SK-N-SH (cell line): ENCODE results near the gene SRPK1. TPM values are rescaled to one million over a fixed set of nuclear protein-coding genes. Genes with fewer than 3 reads are reported as not detected.

Experiments
- CTCF ChIA-PET: fragments of 300-600, 350-600 bp; formaldehyde crosslinking; extraction: SDS; loops from one replicate; lab custom pipeline; 2021; lab: Yijun Ruan, JAX
- POLR2A ChIA-PET: fragments of 350-600 bp; sonication (Branson Sonifier 250); formaldehyde crosslinking; extraction: SDS; loops from one replicate; lab custom pipeline; 2020; ENCODE audit warnings: antibody characterized with exemption, inconsistent platforms; lab: Yijun Ruan, JAX
- DNase-seq: peaks from one replicate; pipeline ENCODE4 v3.0.0; 2012
- H2AFZ ChIP-seq: fragments of 200-600 bp; sonication (generic); 2 replicates; pipeline ENCODE4 v1.8.1; 2016; ENCODE audit warnings: antibody characterized with exemption, mild to moderate bottlenecking, low read depth
- H3F3A ChIP-seq: fragments of 200-600 bp; sonication (generic); replicated peaks from 2 replicates; pipeline ENCODE3; 2016; ENCODE audit warnings: antibody characterized with exemption, mild to moderate bottlenecking; ENCODE audit not compliant: insufficient read depth
- H3K27ac ChIP-seq, 2 experiments: fragments of 200-500 bp in 1 of 2; fragments of 200-600 bp in 1 of 2; sonication (Bioruptor generic) in 1 of 2; sonication (generic), shearing (Covaris generic) in 1 of 2; 2 replicates each; pipeline versions ENCODE4 v1.5.1 to v1.6.1; 2014 to 2016; ENCODE audit warnings: low read depth in 2 of 2, inconsistent platforms in 1 of 2, low read length in 1 of 2, mild to moderate bottlenecking in 1 of 2, mixed read lengths in 1 of 2
- H3K27me3 ChIP-seq: fragments of 200-600 bp; sonication (generic), shearing (Covaris generic); 2 replicates; pipeline ENCODE4 v1.6.1; 2016; ENCODE audit warnings: mixed run types; ENCODE audit not compliant: insufficient read depth
- H3K36me3 ChIP-seq, 2 experiments: fragments of 200-500 bp in 1 of 2; fragments of 200-600 bp in 1 of 2; sonication (Bioruptor generic) in 1 of 2; sonication (generic) in 1 of 2; replicated peaks in 1 of 2; 2 replicates each; pipeline versions ENCODE3 to v1.5.1; 2014 to 2016; ENCODE audit warnings: low read length in 1 of 2, mild to moderate bottlenecking in 1 of 2; ENCODE audit not compliant: insufficient read depth in 2 of 2, control insufficient read depth in 1 of 2
- H3K4me1 ChIP-seq, 2 experiments: fragments of 200-500 bp in 1 of 2; fragments of 200-600 bp in 1 of 2; sonication (Bioruptor generic) in 1 of 2; sonication (generic), shearing (Covaris generic) in 1 of 2; 2 replicates each; pipeline versions ENCODE4 v1.5.1 to v1.6.1; 2014 to 2016; ENCODE audit warnings: low read depth in 1 of 2, low read length in 1 of 2, mixed run types in 1 of 2; ENCODE audit not compliant: insufficient read depth in 2 of 2, control insufficient read depth in 1 of 2
- H3K4me2 ChIP-seq: fragments of 200-600 bp; sonication (generic), shearing (Covaris generic); 2 replicates; pipeline ENCODE4 v1.6.1; 2017; ENCODE audit warnings: mixed run types
- H3K4me3 ChIP-seq, 2 experiments: fragments of 200-500 bp in 1 of 2; fragments of 200-600 bp in 1 of 2; sonication (Bioruptor generic) in 1 of 2; sonication (generic), shearing (Covaris generic) in 1 of 2; 2 replicates each; pipeline versions ENCODE4 v1.5.1 to v1.8.1; 2014 to 2016; ENCODE audit warnings: low read depth in 2 of 2, inconsistent platforms in 1 of 2, low read length in 1 of 2, mild to moderate bottlenecking in 1 of 2, mixed read lengths in 1 of 2, moderate library complexity in 1 of 2
- H3K79me2 ChIP-seq: fragments of 200-600 bp; sonication (generic); 2 replicates; pipeline ENCODE4 v1.8.1; 2017; ENCODE audit warnings: mild to moderate bottlenecking; ENCODE audit not compliant: insufficient read depth
- H3K9ac ChIP-seq: fragments of 200-600 bp; sonication (generic); 2 replicates; pipeline ENCODE4 v1.6.1; 2017; ENCODE audit warnings: mixed run types
- H3K9me2 ChIP-seq: fragments of 200-600 bp; sonication (generic); 2 replicates; pipeline ENCODE4 v1.6.1; 2017; ENCODE audit warnings: mixed run types
- H3K9me3 ChIP-seq: fragments of 200-600 bp; sonication (generic); 2 replicates; pipeline ENCODE4 v1.6.1; 2017; ENCODE audit warnings: mixed run types, mild to moderate bottlenecking, moderate library complexity
- H4K20me1 ChIP-seq: fragments of 200-600 bp; sonication (generic); 2 replicates; pipeline ENCODE4 v1.6.1; 2017; ENCODE audit warnings: mild to moderate bottlenecking, mixed run types; ENCODE audit not compliant: insufficient read depth
- CHD2 ChIP-seq: fragments of 150-350 bp; IDR thresholded peaks from 2 replicates; pipeline ENCODE4 v1.6.1; 2018; ENCODE audit warnings: low read length; ENCODE audit not compliant: partially characterized antibody
- ELF1 ChIP-seq: IDR thresholded peaks from 2 replicates; pipeline ENCODE4 v1.4.0; 2012
- FOSL2 ChIP-seq: IDR thresholded peaks from 2 replicates; pipeline ENCODE4 v1.4.0; 2012; ENCODE audit warnings: low read depth, mild to moderate bottlenecking, moderate library complexity, borderline replicate concordance
- FOXJ3 ChIP-seq: sonication (generic); formaldehyde crosslinking; IDR thresholded peaks from 2 replicates; pipeline ENCODE4 v1.5.1; 2020; ENCODE audit warnings: mild to moderate bottlenecking, missing genetic modification reagents
- FOXM1 ChIP-seq: IDR thresholded peaks from 2 replicates; pipeline ENCODE4 v1.4.0; 2012; ENCODE audit warnings: low read depth, mild to moderate bottlenecking
- GATA2 ChIP-seq: sonication (generic); formaldehyde crosslinking; IDR thresholded peaks from 2 replicates; pipeline ENCODE4 v1.5.0; 2020; ENCODE audit warnings: mild to moderate bottlenecking, missing genetic modification reagents
- JUND ChIP-seq: IDR thresholded peaks from 2 replicates; pipeline ENCODE4 v1.4.0; 2012
- MEF2A ChIP-seq: IDR thresholded peaks from 2 replicates; pipeline ENCODE4 v1.4.0; 2012; ENCODE audit warnings: low read depth, borderline replicate concordance
- MXI1 ChIP-seq: IDR thresholded peaks from 2 replicates; pipeline ENCODE4 v1.6.1; 2012; ENCODE audit warnings: mild to moderate bottlenecking, low read depth, low read length, improper control_type of control experiment
- NFIC ChIP-seq: IDR thresholded peaks from 2 replicates; pipeline ENCODE4 v1.4.0; 2012; ENCODE audit warnings: borderline replicate concordance
- NRF1 ChIP-seq: IDR thresholded peaks from 2 replicates; pipeline ENCODE4 v1.6.1; 2012; ENCODE audit warnings: low read depth, mild to moderate bottlenecking, low read length
- RAD21 ChIP-seq: IDR thresholded peaks from 2 replicates; pipeline ENCODE4 v1.6.1; 2012; ENCODE audit warnings: mild to moderate bottlenecking, low read length
- RFX5 ChIP-seq: IDR thresholded peaks from 2 replicates; pipeline ENCODE4 v1.6.1; 2012; ENCODE audit warnings: mild to moderate bottlenecking, improper control_type of control experiment, low read length
- RXRA ChIP-seq: IDR thresholded peaks from 2 replicates; pipeline ENCODE4 v1.4.0; 2012; ENCODE audit warnings: low read depth, mild to moderate bottlenecking, borderline replicate concordance
- SIN3A ChIP-seq: IDR thresholded peaks from 2 replicates; pipeline ENCODE4 v1.6.1; 2012; ENCODE audit warnings: low read depth, mild to moderate bottlenecking, low read length, moderate library complexity, borderline replicate concordance
- SMC3 ChIP-seq: IDR thresholded peaks from 2 replicates; pipeline ENCODE4 v1.6.1; 2012; ENCODE audit warnings: low read depth, low read length, improper control_type of control experiment
- TEAD4 ChIP-seq: IDR thresholded peaks from 2 replicates; pipeline ENCODE4 v1.4.0; 2012; ENCODE audit warnings: mild to moderate bottlenecking, borderline replicate concordance; ENCODE audit not compliant: insufficient read depth
- YY1 ChIP-seq: IDR thresholded peaks from 2 replicates; pipeline ENCODE4 v1.4.0; 2012; ENCODE audit warnings: low read depth, mild to moderate bottlenecking
- WGBS: methylation state at CpG from one replicate; pipeline ENCODE4 v1.1.6; 2017; ENCODE audit warnings: low lambda C conversion rate; 5-methylcytosine and 5-hydroxymethylcytosine counted together
- polyA plus RNA-seq, 3 experiments: library from polyadenylated mRNA; depleted of rRNA; stranded (reverse); fragments of >200 nt; gene quantifications; 2 replicates each; pipeline ENCODE4 v1.2.3, GENCODE V29; 2012
- TF ChIP-seq, protein P1 (sequence below): fragments of 200-600 bp; sonication (generic); IDR thresholded peaks from 2 replicates; pipeline ENCODE4 v1.6.1; 2017; ENCODE audit warnings: antibody characterized with exemption, mild to moderate bottlenecking, moderate library complexity
- TF ChIP-seq, protein P2 (sequence below): IDR thresholded peaks from 2 replicates; pipeline ENCODE4; 2012
- TF ChIP-seq, protein P3 (sequence below): fragments of 150-350 bp; IDR thresholded peaks from 2 replicates; pipeline ENCODE4 v1.6.1; 2016; ENCODE audit warnings: mild to moderate bottlenecking, low read depth, low read length
- TF ChIP-seq, protein P4 (sequence below): IDR thresholded peaks from 2 replicates; pipeline ENCODE4 v1.4.0; 2012; ENCODE audit warnings: low read depth, borderline replicate concordance
- TF ChIP-seq, protein P5 (sequence below): IDR thresholded peaks from 2 replicates; pipeline ENCODE4 v1.4.0; 2012; ENCODE audit warnings: low read depth

Gene SRPK1
- polyA plus RNA-seq, 1 of the 3 experiments (the other 2 are of a cell fraction) = 10.6 TPM

DNA sequence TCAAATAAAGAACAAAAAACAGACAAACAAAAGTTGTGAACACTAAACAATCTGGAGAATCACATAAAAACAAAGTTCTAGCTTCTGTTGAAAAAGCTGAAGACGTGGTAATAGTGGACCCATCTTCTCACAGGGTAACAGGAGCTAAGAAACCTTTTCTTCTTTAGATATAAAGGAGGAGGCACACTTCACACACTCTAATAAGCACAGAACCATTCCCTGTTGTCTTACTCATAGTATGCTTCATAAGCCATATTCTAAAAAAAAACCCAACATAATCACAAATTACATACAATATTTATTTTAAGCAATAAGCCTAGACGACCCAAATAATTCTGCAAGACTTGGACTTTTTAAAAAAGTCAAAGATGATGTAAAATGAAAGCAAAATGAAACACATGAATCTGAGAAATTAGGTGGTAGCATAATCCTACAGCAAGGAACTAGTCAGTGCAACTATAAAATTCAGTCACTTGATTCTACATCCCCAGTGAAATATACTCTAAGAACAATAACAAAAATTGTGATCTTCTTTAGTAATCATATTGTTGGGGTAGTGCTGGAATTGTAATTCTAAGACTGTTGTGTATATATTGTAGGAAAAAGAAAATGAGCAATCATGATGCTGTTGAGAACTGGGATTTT, 15.6 kb downstream of the SRPK1 start:
- Histone ChIP-seq H3K4me2 (no peak overlapping the region), H3K9me2 (no peaks in the 10 kb centered on the region), H3F3A (peaks cover 5% of the 10 kb centered on the region), H3K36me3 (peaks cover 0 to 30% of the 10 kb centered on the region in 2 experiments), H3K79me2 (peaks cover 100% of the 10 kb centered on the region), H3K27me3 (no peaks in the 10 kb centered on the region), H2AFZ (no peak overlapping the region), H4K20me1 (peaks cover 3% of the 10 kb centered on the region; the same call in 1 of the 2 replicates), H3K27ac (no peak overlapping the region), H3K9me3 (peaks cover 5% of the 10 kb centered on the region; the same call in 1 of the 2 replicates), H3K9ac (no peak overlapping the region), H3K4me3 (no peak overlapping the region), H3K4me1 (no peaks in the 10 kb centered on the region)
- POLR2A ChIA-PET = no interaction called here
- CTCF ChIA-PET = no interaction called here
- TF ChIP-seq NFIC (no peak), TEAD4 (no peak), ELF1 (no peak), JUND (no peak), SMC3 (no peak), RAD21 (no peak), RXRA (no peak), YY1 (no peak), CHD2 (no peak), NRF1 (no peak)
- TF ChIP-seq, protein P1, sequence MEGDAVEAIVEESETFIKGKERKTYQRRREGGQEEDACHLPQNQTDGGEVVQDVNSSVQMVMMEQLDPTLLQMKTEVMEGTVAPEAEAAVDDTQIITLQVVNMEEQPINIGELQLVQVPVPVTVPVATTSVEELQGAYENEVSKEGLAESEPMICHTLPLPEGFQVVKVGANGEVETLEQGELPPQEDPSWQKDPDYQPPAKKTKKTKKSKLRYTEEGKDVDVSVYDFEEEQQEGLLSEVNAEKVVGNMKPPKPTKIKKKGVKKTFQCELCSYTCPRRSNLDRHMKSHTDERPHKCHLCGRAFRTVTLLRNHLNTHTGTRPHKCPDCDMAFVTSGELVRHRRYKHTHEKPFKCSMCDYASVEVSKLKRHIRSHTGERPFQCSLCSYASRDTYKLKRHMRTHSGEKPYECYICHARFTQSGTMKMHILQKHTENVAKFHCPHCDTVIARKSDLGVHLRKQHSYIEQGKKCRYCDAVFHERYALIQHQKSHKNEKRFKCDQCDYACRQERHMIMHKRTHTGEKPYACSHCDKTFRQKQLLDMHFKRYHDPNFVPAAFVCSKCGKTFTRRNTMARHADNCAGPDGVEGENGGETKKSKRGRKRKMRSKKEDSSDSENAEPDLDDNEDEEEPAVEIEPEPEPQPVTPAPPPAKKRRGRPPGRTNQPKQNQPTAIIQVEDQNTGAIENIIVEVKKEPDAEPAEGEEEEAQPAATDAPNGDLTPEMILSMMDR = no peak
- TF ChIP-seq, protein P2, sequence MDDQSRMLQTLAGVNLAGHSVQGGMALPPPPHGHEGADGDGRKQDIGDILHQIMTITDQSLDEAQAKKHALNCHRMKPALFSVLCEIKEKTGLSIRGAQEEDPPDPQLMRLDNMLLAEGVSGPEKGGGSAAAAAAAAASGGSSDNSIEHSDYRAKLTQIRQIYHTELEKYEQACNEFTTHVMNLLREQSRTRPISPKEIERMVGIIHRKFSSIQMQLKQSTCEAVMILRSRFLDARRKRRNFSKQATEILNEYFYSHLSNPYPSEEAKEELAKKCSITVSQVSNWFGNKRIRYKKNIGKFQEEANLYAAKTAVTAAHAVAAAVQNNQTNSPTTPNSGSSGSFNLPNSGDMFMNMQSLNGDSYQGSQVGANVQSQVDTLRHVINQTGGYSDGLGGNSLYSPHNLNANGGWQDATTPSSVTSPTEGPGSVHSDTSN = no peak
- DNase-seq = no peak
- 92% methylated on average over 2 of the region's 2 CpGs for WGBS

DNA sequence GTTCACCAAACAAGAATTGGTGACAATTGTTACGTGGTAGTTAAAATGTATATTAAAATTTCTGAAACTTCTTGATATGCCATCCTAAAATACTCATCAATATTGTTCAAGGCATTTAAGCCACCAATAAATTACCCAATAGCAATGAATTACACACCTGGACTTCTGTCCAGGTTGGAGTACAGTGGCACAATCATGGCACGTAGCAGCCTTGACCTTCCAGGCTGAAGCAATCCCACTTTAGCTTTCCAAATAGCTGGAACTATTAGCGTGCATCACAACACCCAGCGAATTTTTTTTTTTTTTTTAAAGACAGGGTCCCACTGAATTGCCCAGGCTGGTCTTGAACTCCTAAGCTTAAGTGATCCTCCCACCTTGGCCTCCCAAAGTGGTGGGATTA, 17.2 kb downstream of the SRPK1 start:
- TF ChIP-seq, protein P3, sequence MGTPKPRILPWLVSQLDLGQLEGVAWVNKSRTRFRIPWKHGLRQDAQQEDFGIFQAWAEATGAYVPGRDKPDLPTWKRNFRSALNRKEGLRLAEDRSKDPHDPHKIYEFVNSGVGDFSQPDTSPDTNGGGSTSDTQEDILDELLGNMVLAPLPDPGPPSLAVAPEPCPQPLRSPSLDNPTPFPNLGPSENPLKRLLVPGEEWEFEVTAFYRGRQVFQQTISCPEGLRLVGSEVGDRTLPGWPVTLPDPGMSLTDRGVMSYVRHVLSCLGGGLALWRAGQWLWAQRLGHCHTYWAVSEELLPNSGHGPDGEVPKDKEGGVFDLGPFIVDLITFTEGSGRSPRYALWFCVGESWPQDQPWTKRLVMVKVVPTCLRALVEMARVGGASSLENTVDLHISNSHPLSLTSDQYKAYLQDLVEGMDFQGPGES = no peak
- TF ChIP-seq GATA2 (CRISPR knock-in tag) (no peak), FOXM1 (no peak), FOXJ3 (CRISPR knock-in tag) (no peak), SIN3A (no peak), CHD2 (no peak), RXRA (no peak), RAD21 (no peak), ELF1 (no peak), MEF2A (no peak), FOSL2 (no peak), MXI1 (no peak), RFX5 (no peak)
- TF ChIP-seq, protein P4, sequence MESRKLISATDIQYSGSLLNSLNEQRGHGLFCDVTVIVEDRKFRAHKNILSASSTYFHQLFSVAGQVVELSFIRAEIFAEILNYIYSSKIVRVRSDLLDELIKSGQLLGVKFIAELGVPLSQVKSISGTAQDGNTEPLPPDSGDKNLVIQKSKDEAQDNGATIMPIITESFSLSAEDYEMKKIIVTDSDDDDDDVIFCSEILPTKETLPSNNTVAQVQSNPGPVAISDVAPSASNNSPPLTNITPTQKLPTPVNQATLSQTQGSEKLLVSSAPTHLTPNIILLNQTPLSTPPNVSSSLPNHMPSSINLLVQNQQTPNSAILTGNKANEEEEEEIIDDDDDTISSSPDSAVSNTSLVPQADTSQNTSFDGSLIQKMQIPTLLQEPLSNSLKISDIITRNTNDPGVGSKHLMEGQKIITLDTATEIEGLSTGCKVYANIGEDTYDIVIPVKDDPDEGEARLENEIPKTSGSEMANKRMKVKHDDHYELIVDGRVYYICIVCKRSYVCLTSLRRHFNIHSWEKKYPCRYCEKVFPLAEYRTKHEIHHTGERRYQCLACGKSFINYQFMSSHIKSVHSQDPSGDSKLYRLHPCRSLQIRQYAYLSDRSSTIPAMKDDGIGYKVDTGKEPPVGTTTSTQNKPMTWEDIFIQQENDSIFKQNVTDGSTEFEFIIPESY = no peak
- TF ChIP-seq, protein P5, sequence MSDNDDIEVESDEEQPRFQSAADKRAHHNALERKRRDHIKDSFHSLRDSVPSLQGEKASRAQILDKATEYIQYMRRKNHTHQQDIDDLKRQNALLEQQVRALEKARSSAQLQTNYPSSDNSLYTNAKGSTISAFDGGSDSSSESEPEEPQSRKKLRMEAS = no peak
- CTCF ChIA-PET = interaction anchor here (1.5 kb wide), 1 partner anchor 8 kb away, joined by 3 read pairs; no protein-coding TSS in a partner anchor
- Histone ChIP-seq H4K20me1 (peaks cover 3% of the 10 kb centered on the region; the same call in 1 of the 2 replicates), H3F3A (peaks cover 5% of the 10 kb centered on the region), H3K4me3 (no peak overlapping the region), H3K9me2 (no peaks in the 10 kb centered on the region), H2AFZ (no peak overlapping the region), H3K4me1 (no peaks in the 10 kb centered on the region), H3K36me3 (peaks cover 2 to 20% of the 10 kb centered on the region in 2 experiments), H3K9me3 (no peaks in the 10 kb centered on the region), H3K9ac (no peak overlapping the region), H3K79me2 (peaks cover 98% of the 10 kb centered on the region), H3K27me3 (no peaks in the 10 kb centered on the region), H3K4me2 (no peak overlapping the region), H3K27ac (no peak overlapping the region)
- DNase-seq = no peak
- POLR2A ChIA-PET = no interaction called here
- 99% methylated on average over 4 of the region's 4 CpGs for WGBS
